Psoas muscle (tissue), 8 donors: ENCODE results near the gene COPS7B. TPM values are rescaled to one million over a fixed set of nuclear protein-coding genes. Genes with fewer than 3 reads are reported as not detected.

ENCODE experiments used
- ATAC-seq, 4 donors: fragments of 200-7000 bp; cut with Tn5 transposase; one replicate each; pipeline ENCODE4 v1.9.1; 2020; ENCODE audit warnings: moderate library complexity in 3 of 4, mild to moderate bottlenecking in 2 of 4
- DNase-seq, 2 donors: peaks; one replicate each; pipeline ENCODE4 v3.0.0-alpha.2; 2020
- H3K27ac ChIP-seq: fragments of 200-600 bp; one replicate; pipeline ENCODE4 v1.8.0; 2022
- H3K27me3 ChIP-seq, 3 donors: fragments of 200-600 bp in 1 of 3; one replicate each; pipeline versions ENCODE4 v1.6.1 to v1.8.0; 2013 to 2022; ENCODE audit warnings: low read length in 2 of 3, mild to moderate bottlenecking in 2 of 3, moderate library complexity in 1 of 3; ENCODE audit not compliant: insufficient read depth in 3 of 3
- H3K36me3 ChIP-seq, 2 donors: fragments of 200-600 bp in 1 of 2; one replicate each; pipeline versions ENCODE4 v1.6.1 to v1.8.0; 2013 to 2022; ENCODE audit warnings: low read depth in 1 of 2, mild to moderate bottlenecking in 1 of 2, moderate library complexity in 1 of 2; ENCODE audit not compliant: insufficient read depth in 1 of 2
- H3K4me1 ChIP-seq: fragments of 200-600 bp; one replicate; pipeline ENCODE4 v1.8.0; 2022
- H3K4me3 ChIP-seq: fragments of 200-600 bp; one replicate; pipeline ENCODE4 v1.8.0; 2022; ENCODE audit warnings: mild to moderate bottlenecking
- H3K9me3 ChIP-seq: fragments of 200-600 bp; one replicate; pipeline ENCODE4 v1.8.0; 2022
- WGBS, 3 donors: extraction: QIAGEN DNeasy Blood & Tissue Kit; methylation state at CpG; one replicate each; pipeline versions ENCODE4 v1.1.6 to v1.1.7; 2013; 5-methylcytosine and 5-hydroxymethylcytosine counted together
- intact Hi-C, 2 donors: fragments of 100-400 bp; cut with DNase I; formaldehyde crosslinking; loops; one replicate each; pipeline versions ENCODE4 v1.11.0 to v1.14.2; 2022
- polyA plus RNA-seq, 3 donors: library from polyadenylated mRNA; stranded (reverse); fragments of 200-250 nt; gene quantifications; one replicate each; pipeline ENCODE4 v1.2.3, GENCODE V29; 2013
- total RNA-seq, 4 donors: library from RNA; stranded (reverse); fragmentation: NEBNext Ultra II Directional in 2 of 4; extraction: Animal tissue kit (Norgen Biotek cat#: 25700) in 2 of 4; gene quantifications; one replicate each; pipeline versions ENCODE4 v1.2.1 to v1.2.4, GENCODE V29; 2021 to 2023
- TF ChIP-seq, protein P1 (sequence below): fragments of 200-600 bp; IDR thresholded peaks from one replicate; pipeline ENCODE4 v1.8.0; 2022; ENCODE audit warnings: antibody characterized with exemption
- donor health status: healthy with polysubstance abuse.
- donor health status: DM: no; HTN: no; CAD: no; lungs with moderate emphysema.
- donor health status: Bipolar disorder and iron deficiency.
- donor health status: healthy.
- donor health status: DM: yes; HTN: yes; CAD: no.
- donor health status: DM: no; HTN: no; CAD: no.
- donor health status: DM: no; HTN: no; CAD: no.
- donor health status: DM: yes; HTN: yes; CAD: no.

Gene COPS7B
- total and polyA plus RNA-seq, 7 donors = 16.5 to 27.8 (median 18.1) TPM

DNA sequence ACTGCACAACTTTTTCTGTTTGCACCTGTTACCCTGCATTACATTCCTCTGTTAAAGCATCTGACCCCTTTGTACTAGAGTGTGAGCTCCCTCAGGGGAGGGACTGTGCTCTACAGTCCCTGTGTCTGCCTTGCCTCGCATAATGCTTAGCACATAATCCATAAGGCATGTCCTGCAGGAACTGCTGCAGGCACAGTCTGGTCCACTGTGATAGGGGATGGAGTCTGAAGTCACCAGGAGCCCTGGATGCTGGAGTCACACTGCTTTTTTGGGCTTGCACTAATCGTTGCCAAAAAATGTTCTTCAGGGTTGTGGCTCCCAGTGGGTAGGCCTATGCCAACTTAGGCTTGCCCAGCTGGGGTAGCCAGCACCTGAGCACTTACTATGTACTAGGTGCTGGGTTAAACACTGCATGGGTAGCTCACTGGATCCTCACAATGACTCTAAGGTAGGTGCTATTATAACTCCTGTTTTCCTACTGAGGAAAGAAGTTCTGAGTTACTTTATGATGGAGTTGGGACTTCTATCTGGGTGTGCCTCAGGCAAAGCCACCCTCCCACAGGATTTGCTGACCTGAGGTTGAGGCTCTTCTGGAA lies 33.3 kb downstream of the COPS7B start:
- DNase-seq = no peak
- intact Hi-C loops = no loop called here
- 15 to 36% (median 20%) methylated on average over 2 of the region's 2 CpGs for WGBS, 3 donors
- H3K27me3 ChIP-seq = no peaks in the 10 kb centered on the region
- no peaks in the 10 kb centered on the region for H3K4me1 ChIP-seq
- no peak overlapping the region for H3K4me3 ChIP-seq
- TF ChIP-seq, protein P1, sequence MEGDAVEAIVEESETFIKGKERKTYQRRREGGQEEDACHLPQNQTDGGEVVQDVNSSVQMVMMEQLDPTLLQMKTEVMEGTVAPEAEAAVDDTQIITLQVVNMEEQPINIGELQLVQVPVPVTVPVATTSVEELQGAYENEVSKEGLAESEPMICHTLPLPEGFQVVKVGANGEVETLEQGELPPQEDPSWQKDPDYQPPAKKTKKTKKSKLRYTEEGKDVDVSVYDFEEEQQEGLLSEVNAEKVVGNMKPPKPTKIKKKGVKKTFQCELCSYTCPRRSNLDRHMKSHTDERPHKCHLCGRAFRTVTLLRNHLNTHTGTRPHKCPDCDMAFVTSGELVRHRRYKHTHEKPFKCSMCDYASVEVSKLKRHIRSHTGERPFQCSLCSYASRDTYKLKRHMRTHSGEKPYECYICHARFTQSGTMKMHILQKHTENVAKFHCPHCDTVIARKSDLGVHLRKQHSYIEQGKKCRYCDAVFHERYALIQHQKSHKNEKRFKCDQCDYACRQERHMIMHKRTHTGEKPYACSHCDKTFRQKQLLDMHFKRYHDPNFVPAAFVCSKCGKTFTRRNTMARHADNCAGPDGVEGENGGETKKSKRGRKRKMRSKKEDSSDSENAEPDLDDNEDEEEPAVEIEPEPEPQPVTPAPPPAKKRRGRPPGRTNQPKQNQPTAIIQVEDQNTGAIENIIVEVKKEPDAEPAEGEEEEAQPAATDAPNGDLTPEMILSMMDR = no peak
- H3K27ac ChIP-seq = no peak overlapping the region
- H3K9me3 ChIP-seq = no peaks in the 10 kb centered on the region
- ATAC-seq = peak in 3 of 4 donors; percentile 30 to 58 (median 42)
- no peaks in the 10 kb centered on the region for H3K36me3 ChIP-seq

- TF ChIP-seq, protein P1 = no peak
- Histone ChIP-seq H3K36me3 (no peaks in the 10 kb centered on the region), H3K27ac (no peak overlapping the region), H3K4me3 (no peak overlapping the region), H3K4me1 (no peaks in the 10 kb centered on the region), H3K27me3 (no peaks in the 10 kb centered on the region), H3K9me3 (no peaks in the 10 kb centered on the region)
- no peak for ATAC-seq
- 61 to 67% (median 63%) methylated on average over 12 of the region's 12 CpGs for WGBS, 3 donors
- no peak for DNase-seq
- intact Hi-C loops = no loop called here
Measured at GRCh38 chr2:231820786-231821303, 34.6 kb downstream of the COPS7B start.

GRCh38 chr2:231821908-231822307 lies 35.7 kb downstream of the COPS7B start:
- H3K4me1 ChIP-seq = no peaks in the 10 kb centered on the region
- DNase-seq (no peak), ATAC-seq (no peak)
- H3K36me3 ChIP-seq = no peaks in the 10 kb centered on the region
- intact Hi-C loops = no loop called here
- no peak overlapping the region for H3K27ac ChIP-seq
- H3K9me3 ChIP-seq = no peaks in the 10 kb centered on the region
- H3K27me3 ChIP-seq = no peaks in the 10 kb centered on the region
- 31 to 41% (median 40%) methylated on average over 3 of the region's 3 CpGs for WGBS, 3 donors
- TF ChIP-seq, protein P1 = no peak
- no peak overlapping the region for H3K4me3 ChIP-seq

DNA sequence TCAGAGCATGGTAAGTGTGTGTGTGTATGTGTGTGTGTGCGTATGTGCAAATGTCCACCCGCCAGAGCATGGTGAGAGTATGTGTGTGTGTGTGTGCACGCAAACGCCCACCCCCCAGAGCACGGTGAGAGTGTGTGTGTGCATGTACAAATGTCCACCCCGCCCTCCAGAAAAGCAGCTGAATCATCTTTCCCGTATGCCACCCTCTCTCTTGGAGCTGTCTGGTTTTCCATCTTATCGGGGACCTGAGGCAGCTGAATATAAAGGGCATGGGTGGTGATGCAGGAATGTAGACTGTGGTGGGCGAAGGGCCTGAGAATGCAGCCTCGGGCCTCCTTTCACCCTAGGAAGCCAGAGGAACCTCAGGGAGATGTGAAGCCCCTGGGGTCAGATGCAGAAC lies 66.9 kb downstream of the COPS7B start:
- H3K27me3 ChIP-seq = peaks cover 0 to 2% (median 0%) of the 10 kb centered on the region in 3 donors
- no peak overlapping the region for H3K4me3 ChIP-seq
- TF ChIP-seq, protein P1 = no peak
- no peaks in the 10 kb centered on the region for H3K4me1 ChIP-seq
- no peaks in the 10 kb centered on the region for H3K9me3 ChIP-seq
- no peaks in the 10 kb centered on the region for H3K36me3 ChIP-seq
- intact Hi-C loops = no loop called here
- no peak overlapping the region for H3K27ac ChIP-seq
- ATAC-seq (no peak), DNase-seq (no peak)
- WGBS, 3 donors = 86 to 88% (median 87%) methylated on average over 10 of the region's 10 CpGs
